ENCODE data around the gene NPHP4.

DNA sequence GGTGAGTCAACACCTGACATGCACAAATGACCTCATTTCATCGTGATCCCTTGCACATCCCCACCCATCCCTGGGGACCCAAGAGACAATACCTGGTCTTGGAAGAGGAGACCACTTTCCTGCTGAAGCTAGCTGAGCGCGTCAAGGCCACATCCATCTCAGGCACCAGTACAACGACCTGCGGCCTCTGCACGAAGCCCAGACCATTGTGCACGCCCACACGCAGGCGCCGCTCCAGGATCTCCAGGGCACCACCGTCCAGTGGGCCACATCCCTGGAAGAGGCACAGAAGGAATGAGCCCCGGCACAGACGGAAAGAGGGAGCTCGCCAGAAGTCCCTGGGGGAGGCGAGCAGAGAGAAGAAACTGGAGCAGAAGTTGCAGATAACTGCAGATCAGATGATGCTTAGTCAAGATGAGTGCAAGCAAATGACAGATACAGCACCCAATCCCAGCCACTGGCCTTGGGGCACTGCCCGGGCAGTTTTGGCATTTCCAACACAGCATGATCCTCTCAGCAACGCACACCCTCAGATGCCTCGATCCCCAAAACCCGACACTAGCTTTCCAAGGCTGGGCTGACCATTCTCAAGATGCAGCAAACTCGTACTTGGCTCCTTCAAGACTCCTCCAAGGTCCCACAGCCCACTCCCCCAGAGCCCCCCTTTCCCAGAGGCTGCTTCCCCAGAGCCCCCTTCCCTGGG, 44.1 kb downstream of the NPHP4 start:
- no peak for TF ChIP-seq POLR2A (IDR thresholded peaks at IDR 0.05; ENCODE audit: low read depth, low read length)
- no peak for TF ChIP-seq GATA2 (IDR thresholded peaks at IDR 0.05; ENCODE audit: insufficient read depth, insufficient read length, low read depth, low read length)
- TF ChIP-seq, protein P1, sequence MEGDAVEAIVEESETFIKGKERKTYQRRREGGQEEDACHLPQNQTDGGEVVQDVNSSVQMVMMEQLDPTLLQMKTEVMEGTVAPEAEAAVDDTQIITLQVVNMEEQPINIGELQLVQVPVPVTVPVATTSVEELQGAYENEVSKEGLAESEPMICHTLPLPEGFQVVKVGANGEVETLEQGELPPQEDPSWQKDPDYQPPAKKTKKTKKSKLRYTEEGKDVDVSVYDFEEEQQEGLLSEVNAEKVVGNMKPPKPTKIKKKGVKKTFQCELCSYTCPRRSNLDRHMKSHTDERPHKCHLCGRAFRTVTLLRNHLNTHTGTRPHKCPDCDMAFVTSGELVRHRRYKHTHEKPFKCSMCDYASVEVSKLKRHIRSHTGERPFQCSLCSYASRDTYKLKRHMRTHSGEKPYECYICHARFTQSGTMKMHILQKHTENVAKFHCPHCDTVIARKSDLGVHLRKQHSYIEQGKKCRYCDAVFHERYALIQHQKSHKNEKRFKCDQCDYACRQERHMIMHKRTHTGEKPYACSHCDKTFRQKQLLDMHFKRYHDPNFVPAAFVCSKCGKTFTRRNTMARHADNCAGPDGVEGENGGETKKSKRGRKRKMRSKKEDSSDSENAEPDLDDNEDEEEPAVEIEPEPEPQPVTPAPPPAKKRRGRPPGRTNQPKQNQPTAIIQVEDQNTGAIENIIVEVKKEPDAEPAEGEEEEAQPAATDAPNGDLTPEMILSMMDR (IDR thresholded peaks at IDR 0.05; ENCODE audit: extremely low read depth in 1 of 2, insufficient read depth in 1 of 2, low read depth in 1 of 2, low read length in 2 of 2): no peak
- TF ChIP-seq, protein P2, sequence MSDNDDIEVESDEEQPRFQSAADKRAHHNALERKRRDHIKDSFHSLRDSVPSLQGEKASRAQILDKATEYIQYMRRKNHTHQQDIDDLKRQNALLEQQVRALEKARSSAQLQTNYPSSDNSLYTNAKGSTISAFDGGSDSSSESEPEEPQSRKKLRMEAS (IDR thresholded peaks at IDR 0.05; ENCODE audit: insufficient read depth, insufficient read length): no peak
- no peak for TF ChIP-seq MYC (IDR thresholded peaks at IDR 0.05; ENCODE audit: low read depth, low read length)
- TF ChIP-seq POLR2AphosphoS5 (IDR thresholded peaks at IDR 0.05; ENCODE audit: insufficient read depth, low read depth, low read length): no peak
- TF ChIP-seq EZH2 (IDR thresholded peaks at IDR 0.05; ENCODE audit: borderline replicate concordance, low read depth, low read length, severe bottlenecking): no peak
- TF ChIP-seq FOS (IDR thresholded peaks at IDR 0.05; ENCODE audit: borderline replicate concordance, insufficient read depth, low read length): no peak

Data from endothelial cell of umbilical vein (primary cell).